ACC112 (cell line): ENCODE data around the gene SLC25A25.

ENCODE experiments used
- H2AFZ ChIP-seq: fragments of 200-600 bp; sonication (generic); one replicate; pipeline ENCODE4 v1.6.0; 2017; ENCODE audit warnings: antibody characterized with exemption, low read length; ENCODE audit not compliant: unreplicated experiment
- H3K27ac ChIP-seq: fragments of 200-600 bp; sonication (generic); 2 replicates; pipeline ENCODE4 v1.5.1; 2014; ENCODE audit warnings: low read depth, mild to moderate bottlenecking, antibody characterized with exemption, low read length, moderate library complexity
- H3K27me3 ChIP-seq: fragments of 200-600 bp; sonication (generic); 2 replicates; pipeline ENCODE4 v1.6.1; 2014; ENCODE audit warnings: mild to moderate bottlenecking, antibody characterized with exemption, low read length, moderate library complexity, mixed read lengths; ENCODE audit not compliant: insufficient read depth
- H3K36me3 ChIP-seq: fragments of 200-600 bp; sonication (generic); 2 replicates; pipeline ENCODE4 v1.6.1; 2016; ENCODE audit warnings: mild to moderate bottlenecking, antibody characterized with exemption, low read length, moderate library complexity, mixed read lengths; ENCODE audit not compliant: insufficient read depth
- H3K4me1 ChIP-seq: fragments of 200-600 bp; sonication (generic); one replicate; pipeline ENCODE4 v1.6.1; 2016; ENCODE audit warnings: low read length, mixed read lengths; ENCODE audit not compliant: insufficient read depth, unreplicated experiment, control insufficient read depth
- H3K4me3 ChIP-seq: fragments of 200-600 bp; sonication (generic); 2 replicates; pipeline ENCODE4 v1.5.1; 2014; ENCODE audit warnings: mild to moderate bottlenecking, low read depth, low read length
- H3K79me2 ChIP-seq: fragments of 200-600 bp; sonication (generic); one replicate; pipeline ENCODE4 v1.6.0; 2016; ENCODE audit warnings: low read length; ENCODE audit not compliant: control insufficient read depth, unreplicated experiment, insufficient read depth

Gene SLC25A25

DNA sequence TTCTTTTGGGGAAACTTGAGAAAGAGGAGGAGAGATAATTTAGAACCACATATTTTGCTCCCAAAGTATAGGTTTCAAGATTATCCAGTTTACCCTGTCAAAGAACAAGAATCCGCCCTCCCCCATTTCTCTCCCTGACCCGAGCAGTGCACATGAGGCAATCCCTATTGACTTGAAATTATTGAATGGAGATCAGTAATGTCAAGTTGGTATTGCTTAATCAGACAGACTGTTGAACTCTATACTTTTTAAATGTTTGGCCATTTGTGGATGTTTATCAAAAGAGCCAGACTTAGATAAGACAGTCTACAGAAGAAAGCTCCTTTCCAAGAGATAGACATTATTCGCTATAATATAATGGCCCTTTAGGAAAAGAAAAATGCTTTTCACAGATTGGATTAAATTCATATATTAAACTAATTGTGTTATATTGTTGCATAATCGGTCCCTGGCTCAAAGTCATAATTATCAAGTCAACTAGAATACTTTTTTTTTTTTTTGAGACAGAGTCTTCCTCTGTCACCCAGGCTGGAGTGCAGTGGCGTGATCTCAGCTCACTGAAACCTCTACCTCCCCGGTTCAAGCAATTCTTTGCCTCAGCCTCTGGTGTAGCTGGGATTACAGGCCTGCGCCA is 5.3 kb downstream of the SLC25A25 start:
- Histone ChIP-seq H3K36me3 (no peaks in the 10 kb centered on the region), H3K4me1 (peaks cover 40% of the 10 kb centered on the region), H2AFZ (no peak overlapping the region), H3K4me3 (peak overlapping the region; percentile 49; the same call in 1 of the 2 replicates), H3K79me2 (peaks cover 75% of the 10 kb centered on the region), H3K27me3 (no peaks in the 10 kb centered on the region), H3K27ac (peak overlapping the region; percentile 77)

DNA sequence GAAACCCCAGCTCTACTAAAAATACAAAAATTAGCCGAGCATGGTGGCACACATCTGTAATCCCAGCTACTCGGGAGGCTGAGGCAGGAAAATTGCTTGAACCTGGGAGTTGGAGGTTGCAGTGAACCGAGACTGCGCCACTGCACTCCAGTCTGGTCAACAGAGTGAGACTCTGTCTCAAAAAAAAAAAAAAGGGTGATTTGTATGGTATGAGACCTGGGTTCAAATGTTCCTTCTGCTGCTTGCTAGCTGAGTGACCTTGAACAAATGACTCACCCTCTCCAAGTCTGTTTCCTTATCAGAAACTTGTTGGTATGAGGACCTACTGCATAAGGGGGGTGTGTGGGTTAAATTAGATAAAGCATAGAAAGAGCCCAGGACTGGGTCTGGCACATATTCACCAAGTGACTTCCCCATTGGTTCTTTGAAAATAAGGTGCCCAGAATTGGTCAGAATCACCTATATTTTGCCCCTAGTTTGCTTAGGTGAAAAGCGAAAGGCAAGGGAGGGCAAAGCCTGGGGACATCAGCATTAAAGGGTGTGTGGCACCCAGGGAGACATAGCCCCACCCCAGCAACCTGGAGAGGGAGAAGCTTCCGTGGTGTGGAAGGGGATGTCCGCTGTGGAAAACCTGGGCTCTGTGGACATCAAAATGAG is 9.9 kb downstream of the SLC25A25 start:
- H3K4me1 ChIP-seq: peaks cover 45% of the 10 kb centered on the region
- peaks cover 49% of the 10 kb centered on the region for H3K79me2 ChIP-seq
- H3K27ac ChIP-seq: no peak overlapping the region
- H3K4me3 ChIP-seq: no peak overlapping the region
- no peaks in the 10 kb centered on the region for H3K36me3 ChIP-seq
- H3K27me3 ChIP-seq: no peaks in the 10 kb centered on the region
- H2AFZ ChIP-seq: no peak overlapping the region

DNA sequence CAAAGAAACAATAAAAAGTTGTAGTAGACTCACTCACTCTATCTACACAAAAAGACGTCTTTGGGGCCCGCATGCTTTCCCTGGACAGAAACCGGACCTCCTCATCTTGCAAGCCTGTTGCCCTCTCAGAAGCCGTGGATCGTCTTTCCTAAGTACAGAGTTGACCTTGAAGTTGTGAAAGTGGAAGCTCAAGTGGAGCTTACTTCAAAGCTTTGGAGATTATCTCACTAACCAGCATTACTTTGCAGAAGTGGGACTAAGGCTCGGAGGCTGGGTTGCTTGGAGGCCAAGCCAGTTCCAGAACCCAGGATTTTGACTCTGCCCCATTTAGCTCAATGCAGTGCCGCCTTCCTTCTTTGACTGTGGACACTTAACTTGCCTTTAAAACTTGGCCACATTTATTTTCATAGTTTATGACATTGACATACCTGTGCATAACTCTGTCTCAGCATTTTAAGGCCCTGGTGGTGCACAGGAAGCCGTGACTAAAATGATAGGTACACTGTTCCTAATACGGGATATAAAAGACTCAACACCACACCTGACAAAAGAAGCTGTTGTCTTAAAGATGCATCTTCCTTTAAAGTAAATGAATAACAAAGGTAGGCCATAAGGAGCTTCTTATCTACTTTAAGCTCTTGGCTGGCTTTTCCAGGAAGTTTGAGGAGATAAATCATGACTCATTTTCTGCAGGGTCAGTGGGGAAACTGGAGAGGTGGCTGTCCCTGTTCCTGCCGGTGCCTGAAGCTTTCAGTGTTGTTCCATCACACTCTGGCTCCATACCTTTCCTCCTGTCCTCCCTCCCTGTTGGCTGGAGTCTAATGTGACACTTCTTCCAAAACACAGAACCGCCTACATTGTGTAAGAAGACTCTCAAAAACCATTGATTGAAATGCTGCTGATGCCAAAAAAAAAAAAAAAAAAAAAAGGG is 10.7 kb downstream of the SLC25A25 start:
- Histone ChIP-seq H3K36me3 (no peaks in the 10 kb centered on the region), H3K4me3 (no peak overlapping the region), H3K27me3 (no peaks in the 10 kb centered on the region), H3K27ac (no peak overlapping the region), H3K79me2 (peaks cover 45% of the 10 kb centered on the region), H2AFZ (no peak overlapping the region), H3K4me1 (peaks cover 39% of the 10 kb centered on the region)

DNA sequence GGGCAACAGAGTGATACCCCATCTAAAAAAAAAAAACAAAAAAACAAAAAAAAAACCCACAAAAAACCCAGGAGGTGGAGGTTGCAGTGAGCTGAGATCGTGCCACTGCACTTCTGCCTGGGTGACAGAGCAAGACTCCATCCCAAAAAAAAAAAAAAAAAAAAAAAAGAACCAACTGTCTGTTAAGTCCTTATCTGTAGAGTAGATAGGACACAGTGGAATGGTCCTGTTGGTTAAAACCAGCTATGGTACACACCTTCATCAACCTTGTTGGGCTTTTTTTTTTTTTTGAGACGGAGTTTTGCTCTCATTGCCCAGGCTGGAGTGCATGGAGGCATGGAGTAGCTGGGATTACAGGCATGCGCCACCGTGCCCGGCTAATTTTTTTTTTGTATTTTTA is 12.2 kb downstream of the SLC25A25 start:
- peaks cover 33% of the 10 kb centered on the region for H3K79me2 ChIP-seq

DNA sequence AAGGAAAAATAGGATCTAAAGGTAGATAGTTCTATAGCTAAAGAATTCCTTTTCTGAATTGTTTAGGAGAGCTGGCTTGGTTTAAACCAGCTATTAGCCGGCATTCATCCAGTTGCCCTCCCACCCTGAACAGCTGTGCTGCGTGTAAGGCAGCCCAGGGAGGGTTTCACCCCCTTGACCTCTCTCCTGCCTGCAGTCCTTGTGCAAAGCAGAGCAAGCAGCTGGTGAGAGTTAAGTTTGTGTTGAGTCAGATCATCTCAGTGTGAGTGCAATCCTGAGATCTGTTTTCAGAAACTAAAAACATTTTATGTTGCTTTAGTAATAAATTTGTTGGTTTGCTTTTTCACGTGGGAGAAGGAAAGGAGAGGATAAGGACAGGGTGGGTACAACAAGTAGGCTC is 13.0 kb downstream of the SLC25A25 start:
- Histone ChIP-seq H3K4me3 (no peak overlapping the region), H3K4me1 (peaks cover 39% of the 10 kb centered on the region), H3K79me2 (peaks cover 33% of the 10 kb centered on the region), H3K27ac (peak overlapping the region; percentile 82), H3K36me3 (no peaks in the 10 kb centered on the region), H2AFZ (no peak overlapping the region), H3K27me3 (no peaks in the 10 kb centered on the region)

More for the DNA sequence above, 12.2 kb downstream of the SLC25A25 start:
- peak overlapping the region; percentile 82; the same call in 1 of the 2 replicates for H3K27ac ChIP-seq
- H3K36me3 ChIP-seq: no peaks in the 10 kb centered on the region
- peaks cover 39% of the 10 kb centered on the region for H3K4me1 ChIP-seq
- H3K27me3 ChIP-seq: no peaks in the 10 kb centered on the region
- H2AFZ ChIP-seq: no peak overlapping the region
- H3K4me3 ChIP-seq: no peak overlapping the region

DNA sequence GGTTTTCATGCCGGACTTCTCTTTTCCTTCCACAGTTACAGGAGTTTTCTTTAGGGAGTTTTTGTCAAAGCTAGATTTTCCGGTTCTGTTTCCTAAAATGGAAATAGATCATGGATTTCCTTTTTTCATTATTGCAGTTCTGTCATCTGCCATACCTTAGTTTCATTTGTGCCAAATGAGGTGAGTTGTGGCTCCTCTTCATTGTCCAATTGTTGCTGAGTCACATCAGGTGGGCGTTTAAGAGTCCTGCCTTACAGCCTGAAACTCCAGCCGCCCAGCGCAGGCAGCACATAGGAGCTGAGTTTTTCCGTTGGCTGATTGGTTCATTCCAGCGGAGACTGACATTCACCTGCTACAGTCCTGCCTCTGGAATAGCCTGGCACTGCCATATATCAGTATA is 14.1 kb downstream of the SLC25A25 start:
- peaks cover 39% of the 10 kb centered on the region for H3K4me1 ChIP-seq
- no peak overlapping the region for H2AFZ ChIP-seq
- H3K27me3 ChIP-seq: no peaks in the 10 kb centered on the region
- H3K79me2 ChIP-seq: peaks cover 27% of the 10 kb centered on the region
- peak overlapping the region; percentile 82 for H3K27ac ChIP-seq
- no peaks in the 10 kb centered on the region for H3K36me3 ChIP-seq
- no peak overlapping the region for H3K4me3 ChIP-seq

DNA sequence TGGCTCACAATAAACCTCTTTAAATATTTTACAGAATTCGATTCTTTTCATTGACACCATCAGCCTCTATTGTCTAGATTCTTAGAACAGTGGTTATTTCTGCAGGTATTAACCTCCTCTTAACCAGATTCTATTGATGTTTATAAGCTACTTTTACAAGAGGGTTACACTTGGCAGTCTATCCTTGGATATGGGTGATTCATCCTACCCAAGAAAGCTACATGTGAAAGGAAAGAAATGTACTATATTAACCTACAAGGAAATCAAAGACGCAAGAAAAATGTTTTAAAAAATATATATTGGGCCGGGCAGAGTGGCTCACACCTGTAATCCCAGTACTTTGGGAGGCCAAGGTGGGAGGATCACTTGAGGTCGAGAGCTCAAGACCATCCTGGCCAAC is 16.7 kb downstream of the SLC25A25 start:
- peaks cover 19% of the 10 kb centered on the region for H3K4me1 ChIP-seq
- no peak overlapping the region for H2AFZ ChIP-seq
- H3K27me3 ChIP-seq: no peaks in the 10 kb centered on the region
- peaks cover 32% of the 10 kb centered on the region for H3K79me2 ChIP-seq
- H3K4me3 ChIP-seq: no peak overlapping the region
- H3K27ac ChIP-seq: no peak overlapping the region
- no peaks in the 10 kb centered on the region for H3K36me3 ChIP-seq

DNA sequence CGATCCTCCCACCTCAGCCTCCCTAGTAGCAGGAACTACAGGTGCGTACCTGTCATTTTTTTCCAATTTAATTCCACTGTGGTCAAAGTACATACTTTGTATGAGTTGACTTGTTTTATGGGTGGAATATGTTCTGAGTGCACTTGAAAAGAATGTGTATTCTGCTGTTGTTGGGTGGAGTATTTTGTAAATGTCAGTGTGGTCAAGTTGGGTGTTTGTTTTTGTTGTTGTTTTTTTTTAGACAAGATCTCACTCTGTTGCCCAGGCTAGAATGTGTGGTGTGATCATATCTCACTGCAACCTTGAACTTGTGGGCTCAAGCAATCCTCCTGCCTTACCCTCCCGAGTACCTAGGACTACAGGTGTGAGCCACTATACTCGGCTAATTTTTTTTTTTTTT is 17.9 kb downstream of the SLC25A25 start:
- Histone ChIP-seq H3K4me3 (no peak overlapping the region), H3K27ac (no peak overlapping the region), H3K27me3 (no peaks in the 10 kb centered on the region), H3K36me3 (no peaks in the 10 kb centered on the region), H3K79me2 (peaks cover 32% of the 10 kb centered on the region), H2AFZ (no peak overlapping the region), H3K4me1 (peaks cover 17% of the 10 kb centered on the region)

DNA sequence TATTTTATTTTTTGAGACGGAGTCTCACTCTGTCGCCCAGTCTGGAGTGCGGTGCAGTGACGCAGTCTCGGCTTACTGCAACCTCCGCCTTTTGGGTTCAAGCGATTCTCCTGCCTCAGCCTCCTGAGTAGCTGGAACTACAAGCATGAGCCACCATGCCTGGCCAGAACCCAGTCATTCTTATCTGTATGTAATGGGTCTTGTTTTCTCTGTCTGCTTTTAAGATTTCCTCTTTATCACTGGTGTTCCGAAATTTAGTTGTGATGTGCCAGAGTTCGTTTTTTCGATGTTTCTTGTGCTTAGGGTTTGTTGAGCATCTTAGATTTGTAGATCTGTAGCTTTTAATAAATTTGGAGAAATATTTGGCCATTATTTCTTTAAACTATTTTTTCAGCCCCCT is 19.2 kb downstream of the SLC25A25 start:
- Histone ChIP-seq H2AFZ (no peak overlapping the region), H3K79me2 (peaks cover 34% of the 10 kb centered on the region)

DNA sequence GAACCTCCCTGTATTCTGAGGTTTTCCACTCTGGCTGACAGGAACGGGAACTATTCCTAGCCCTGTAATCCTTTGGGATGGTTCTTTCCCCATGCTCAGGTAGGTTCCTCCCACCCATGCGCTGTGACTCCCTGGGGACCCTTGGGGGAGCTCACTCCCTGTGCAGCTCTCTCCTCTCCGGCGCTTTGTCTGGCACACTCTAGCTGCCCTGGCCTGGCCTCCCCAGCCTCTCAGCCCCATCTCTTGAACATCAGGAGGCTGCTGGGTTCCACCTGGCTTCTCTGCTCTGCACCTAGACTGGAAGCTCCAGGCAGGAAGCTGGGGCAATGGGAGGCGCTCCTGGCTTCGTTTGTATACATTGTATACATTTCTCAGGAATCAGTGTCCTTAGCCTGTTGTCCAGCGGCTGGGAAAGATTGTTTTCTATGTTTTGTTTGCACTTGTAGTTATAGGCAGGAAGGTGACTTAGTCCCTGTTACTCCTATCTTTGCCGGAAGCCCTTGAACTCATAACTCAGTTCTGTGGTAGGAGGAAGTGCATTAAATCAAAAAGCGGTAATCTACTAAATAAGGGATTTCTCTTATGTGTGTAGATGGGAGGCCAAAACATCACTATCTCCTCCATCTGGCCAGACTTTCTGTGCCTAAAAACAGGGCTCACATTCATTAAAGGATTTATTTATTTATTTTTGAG is 20.4 kb downstream of the SLC25A25 start:
- Histone ChIP-seq H3K27ac (no peak overlapping the region), H2AFZ (no peak overlapping the region), H3K4me3 (no peak overlapping the region), H3K79me2 (peaks cover 45% of the 10 kb centered on the region), H3K4me1 (peaks cover 23% of the 10 kb centered on the region), H3K36me3 (no peaks in the 10 kb centered on the region), H3K27me3 (no peaks in the 10 kb centered on the region)

More for the DNA sequence above, 19.2 kb downstream of the SLC25A25 start:
- Histone ChIP-seq H3K36me3 (no peaks in the 10 kb centered on the region), H3K27me3 (no peaks in the 10 kb centered on the region), H3K27ac (no peak overlapping the region), H3K4me3 (no peak overlapping the region), H3K4me1 (peaks cover 12% of the 10 kb centered on the region)
